ENCODE measurements around the gene SLU7.
A peak's percentile ranks its signal among the peaks of the same experiment; 100 is the strongest.

SLU7 gene

GRCh38 chr5:160420331-160420610 lies 1.4 kb upstream of the SLU7 start:
- DNase-seq (ENCODE audit: low read depth in 4 of 4, low spot score in 1 of 4) = no peak

- DNase-seq (ENCODE audit: low read depth in 4 of 4, low spot score in 1 of 4) = no peak
Observed at GRCh38 chr5:160419458-160420330, 813 bp upstream of the SLU7 start.

- DNase-seq (ENCODE audit: low read depth in 4 of 4, low spot score in 1 of 4) = peak in 3 of 4 experiments; percentile 28 to 67 (median 58)
Observed at GRCh38 chr5:160399402-160400353, 19.2 kb downstream of the SLU7 start, which contains the start of gene FAM200C. TSS of gene FAM200C (minus strand) at chr5:160400054. CDS start at chr5:160395490, 4,564 bp downstream.

- no peak for DNase-seq (ENCODE audit: low read depth in 4 of 4, low spot score in 1 of 4)
Observed at GRCh38 chr5:160398806-160399205, 20.1 kb downstream of the SLU7 start.

GRCh38 chr5:160397492-160397891 lies 21.4 kb downstream of the SLU7 start:
- no peak for DNase-seq (ENCODE audit: low read depth in 4 of 4, low spot score in 1 of 4)

GRCh38 chr5:160395111-160395510 lies 23.8 kb downstream of the SLU7 start:
- no peak for DNase-seq (ENCODE audit: low read depth in 4 of 4, low spot score in 1 of 4)

- no peak for DNase-seq (ENCODE audit: low read depth in 4 of 4, low spot score in 1 of 4)
Observed at GRCh38 chr5:160390787-160391696, 27.8 kb downstream of the SLU7 start.

- no peak for DNase-seq (ENCODE audit: low read depth in 4 of 4, low spot score in 1 of 4)
Observed at GRCh38 chr5:160387445-160387844, 31.4 kb downstream of the SLU7 start.

GRCh38 chr5:160385496-160385895 lies 33.4 kb downstream of the SLU7 start:
- no peak for DNase-seq (ENCODE audit: low read depth in 4 of 4, low spot score in 1 of 4)

- no peak for DNase-seq (ENCODE audit: low read depth in 4 of 4, low spot score in 1 of 4)
Observed at GRCh38 chr5:160384681-160385080, 34.2 kb downstream of the SLU7 start.

GRCh38 chr5:160382346-160382745 lies 36.5 kb downstream of the SLU7 start:
- DNase-seq (ENCODE audit: low read depth in 4 of 4, low spot score in 1 of 4) = no peak

GRCh38 chr5:160380041-160380440 lies 38.8 kb downstream of the SLU7 start:
- no peak for DNase-seq (ENCODE audit: low read depth in 4 of 4, low spot score in 1 of 4)

- DNase-seq (ENCODE audit: low read depth in 4 of 4, low spot score in 1 of 4) = no peak
Observed at GRCh38 chr5:160379511-160379910, 39.4 kb downstream of the SLU7 start.

- DNase-seq (ENCODE audit: low read depth in 4 of 4, low spot score in 1 of 4) = no peak
Observed at GRCh38 chr5:160378330-160378729, 40.6 kb downstream of the SLU7 start.

- DNase-seq (ENCODE audit: low read depth in 4 of 4, low spot score in 1 of 4) = no peak
Observed at GRCh38 chr5:160377651-160378050, 41.2 kb downstream of the SLU7 start.

- DNase-seq (ENCODE audit: low read depth in 4 of 4, low spot score in 1 of 4) = no peak
Observed at GRCh38 chr5:160376416-160376815, 42.5 kb downstream of the SLU7 start.

GRCh38 chr5:160375701-160376100 lies 43.2 kb downstream of the SLU7 start:
- no peak for DNase-seq (ENCODE audit: low read depth in 4 of 4, low spot score in 1 of 4)

- DNase-seq (ENCODE audit: low read depth in 4 of 4, low spot score in 1 of 4) = no peak
Observed at GRCh38 chr5:160375166-160375565, 43.7 kb downstream of the SLU7 start.

GRCh38 chr5:160371294-160371693 lies 47.6 kb downstream of the SLU7 start:
- DNase-seq (ENCODE audit: low read depth in 4 of 4, low spot score in 1 of 4) = no peak

GRCh38 chr5:160370713-160371034 lies 48.2 kb downstream of the SLU7 start:
- DNase-seq (ENCODE audit: low read depth in 4 of 4, low spot score in 1 of 4) = no peak
